Karpas-422 (cell line): ENCODE results near the gene FAM184A. TPM values are rescaled to one million over a fixed set of nuclear protein-coding genes. Genes with fewer than 3 reads are reported as not detected.

Experiments
- DNase-seq: peaks from one replicate; pipeline ENCODE4 v3.0.0-alpha.2; 2015
- H2AFZ ChIP-seq: fragments of 200-600 bp; sonication (generic); 2 replicates; pipeline ENCODE4 v1.6.1; 2014; ENCODE audit warnings: antibody characterized with exemption, low read length, mixed read lengths
- H3K27ac ChIP-seq: fragments of 200-600 bp; sonication (generic); 2 replicates; pipeline ENCODE4 v1.5.1; 2014; ENCODE audit warnings: mild to moderate bottlenecking, low read length, moderate library complexity
- H3K27me3 ChIP-seq: fragments of 200-600 bp; sonication (generic); 2 replicates; pipeline ENCODE4 v1.6.1; 2014; ENCODE audit warnings: low read length, mixed read lengths
- H3K36me3 ChIP-seq: fragments of 200-600 bp; sonication (generic); 2 replicates; pipeline ENCODE4 v1.6.1; 2014; ENCODE audit warnings: low read length, mixed read lengths; ENCODE audit not compliant: insufficient read depth
- H3K4me1 ChIP-seq: fragments of 200-600 bp; sonication (generic); 2 replicates; pipeline ENCODE4 v1.6.1; 2014; ENCODE audit warnings: mild to moderate bottlenecking, low read length, mixed read lengths
- H3K4me2 ChIP-seq: fragments of 200-600 bp; sonication (generic); 2 replicates; pipeline ENCODE4 v1.6.1; 2014; ENCODE audit warnings: low read length, low read depth, mild to moderate bottlenecking; ENCODE audit not compliant: poor library complexity, severe bottlenecking
- H3K4me3 ChIP-seq: fragments of 200-600 bp; sonication (generic); 2 replicates; pipeline ENCODE4 v1.5.1; 2014; ENCODE audit warnings: mild to moderate bottlenecking, antibody characterized with exemption, low read length, mixed read lengths
- H3K79me2 ChIP-seq: fragments of 200-600 bp; sonication (generic); 2 replicates; pipeline ENCODE4 v1.6.1; 2014; ENCODE audit warnings: mild to moderate bottlenecking, low read length, mixed read lengths
- H3K9ac ChIP-seq: fragments of 200-600 bp; sonication (generic); 2 replicates; pipeline ENCODE4 v1.6.0; 2014; ENCODE audit warnings: low read length
- H3K9me2 ChIP-seq: fragments of 200-600 bp; sonication (generic), shearing (Covaris generic); replicated peaks from 2 replicates; pipeline ENCODE4 v1.6.0; 2014; ENCODE audit warnings: mild to moderate bottlenecking, low read length, moderate library complexity; ENCODE audit not compliant: insufficient read depth
- H3K9me3 ChIP-seq: fragments of 300-700, 200-600 bp; sonication (generic); 2 replicates; pipeline ENCODE4 v1.6.1; 2014; ENCODE audit warnings: low read length, mixed read lengths
- H4K20me1 ChIP-seq: fragments of 200-600 bp; sonication (generic); 2 replicates; pipeline ENCODE4 v1.6.1; 2014; ENCODE audit warnings: mild to moderate bottlenecking, antibody characterized with exemption, low read length, low read depth; ENCODE audit not compliant: insufficient read depth
- total RNA-seq: library from RNA; depleted of rRNA; stranded (reverse); fragments of >200 nt; shearing (Covaris generic); gene quantifications from 2 replicates; pipeline ENCODE4 v1.2.3, GENCODE V29; 2014; ENCODE audit warnings: low replicate concordance

The FAM184A gene
- total RNA-seq, 1 experiment from 2014 or later: 8.4 TPM

DNA sequence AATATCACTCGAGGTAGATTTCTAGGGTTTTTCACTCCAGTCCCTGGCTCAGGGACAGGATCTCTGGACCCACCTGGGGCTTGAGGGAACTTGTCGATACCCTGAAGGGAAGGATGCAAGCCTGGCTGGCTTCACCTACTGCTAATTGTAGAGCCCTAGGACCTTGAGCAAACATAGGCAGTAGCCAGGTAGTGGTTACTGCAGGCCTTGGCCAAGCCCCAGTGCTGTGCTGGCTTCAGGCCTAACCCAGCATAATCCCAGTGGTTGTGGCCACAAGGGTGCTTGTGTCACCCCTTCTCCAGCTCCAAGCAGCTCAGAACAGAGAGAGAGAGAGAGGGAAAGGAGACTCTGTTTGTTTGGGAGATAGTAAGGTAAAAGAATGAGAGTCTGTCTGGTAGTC lies 137.7 kb downstream of the FAM184A start:
- Histone ChIP-seq H2AFZ (no peak overlapping the region), H3K9me2 (no peaks in the 10 kb centered on the region), H3K36me3 (no peaks in the 10 kb centered on the region), H3K4me2 (no peak overlapping the region), H3K9me3 (no peaks in the 10 kb centered on the region; the same call in 1 of the 2 replicates), H3K27ac (no peak overlapping the region), H3K27me3 (no peaks in the 10 kb centered on the region), H3K9ac (no peak overlapping the region), H3K4me3 (no peak overlapping the region), H3K4me1 (peaks cover 2% of the 10 kb centered on the region; the same call in 1 of the 2 replicates), H4K20me1 (no peaks in the 10 kb centered on the region), H3K79me2 (no peaks in the 10 kb centered on the region)
- DNase-seq: no peak

DNA sequence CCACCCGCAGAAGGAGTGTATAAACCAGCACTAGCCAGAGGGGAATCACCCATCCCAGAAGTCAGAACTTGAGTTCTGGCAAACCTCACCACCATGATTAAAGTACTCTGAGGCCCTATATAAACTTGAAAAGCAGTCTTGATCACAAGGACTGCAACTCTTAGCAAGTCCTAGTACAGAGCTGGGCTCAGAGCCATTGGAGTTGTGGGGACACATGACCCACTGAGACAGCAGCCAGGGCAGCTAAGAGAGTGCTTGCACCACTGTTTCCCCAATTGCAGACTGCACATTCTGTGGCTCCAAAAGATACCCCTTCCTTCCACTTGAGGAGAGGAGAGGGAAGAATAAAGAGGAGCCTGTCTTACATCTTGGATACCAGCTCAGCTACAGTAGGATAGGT lies 138.8 kb downstream of the FAM184A start:
- no peaks in the 10 kb centered on the region for H3K79me2 ChIP-seq
- H3K36me3 ChIP-seq: no peaks in the 10 kb centered on the region
- no peaks in the 10 kb centered on the region; the same call in 1 of the 2 replicates for H3K9me3 ChIP-seq
- peaks cover 8% of the 10 kb centered on the region for H3K4me1 ChIP-seq
- no peak for DNase-seq
- H3K9ac ChIP-seq: no peak overlapping the region
- H4K20me1 ChIP-seq: no peaks in the 10 kb centered on the region
- no peak overlapping the region for H3K27ac ChIP-seq
- no peak overlapping the region for H2AFZ ChIP-seq
- no peak overlapping the region for H3K4me2 ChIP-seq
- H3K27me3 ChIP-seq: no peaks in the 10 kb centered on the region
- H3K4me3 ChIP-seq: no peak overlapping the region
- no peaks in the 10 kb centered on the region for H3K9me2 ChIP-seq

DNA sequence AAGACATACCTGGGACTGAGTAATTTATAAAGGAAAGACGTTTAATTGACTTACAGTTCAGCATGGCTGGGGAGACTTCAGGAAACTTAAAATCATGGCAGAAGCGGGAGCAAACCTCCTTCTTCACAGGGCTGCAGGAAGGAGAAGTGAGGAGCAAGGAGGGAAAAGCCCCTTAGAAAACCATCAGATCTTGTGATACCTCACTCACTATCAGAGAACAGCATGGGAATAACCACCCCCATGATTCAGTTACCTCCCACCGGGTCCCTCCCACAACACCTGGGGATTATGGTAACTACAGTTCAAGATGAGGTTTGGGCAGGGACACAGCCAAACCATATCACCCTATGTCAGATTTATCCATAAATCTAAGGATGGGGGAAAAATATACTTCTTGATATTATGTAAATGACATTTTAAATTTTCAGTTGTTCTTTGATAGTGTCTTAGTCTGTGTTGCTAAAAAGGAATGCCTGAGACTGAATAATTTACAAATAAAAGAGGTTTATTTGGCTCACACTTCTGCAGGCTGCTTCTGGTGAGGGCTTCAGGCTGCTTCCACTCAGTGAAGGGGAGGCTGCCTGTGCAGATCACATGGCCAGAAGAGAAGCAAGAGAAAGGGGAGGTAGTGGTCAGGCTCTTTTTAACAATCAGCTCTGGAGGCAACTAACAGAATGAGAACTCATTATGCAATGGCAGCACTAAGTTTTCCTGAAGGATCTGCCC lies 142.3 kb downstream of the FAM184A start:
- peak overlapping the region; percentile 98; the same call in 1 of the 2 replicates for H3K4me3 ChIP-seq

DNA sequence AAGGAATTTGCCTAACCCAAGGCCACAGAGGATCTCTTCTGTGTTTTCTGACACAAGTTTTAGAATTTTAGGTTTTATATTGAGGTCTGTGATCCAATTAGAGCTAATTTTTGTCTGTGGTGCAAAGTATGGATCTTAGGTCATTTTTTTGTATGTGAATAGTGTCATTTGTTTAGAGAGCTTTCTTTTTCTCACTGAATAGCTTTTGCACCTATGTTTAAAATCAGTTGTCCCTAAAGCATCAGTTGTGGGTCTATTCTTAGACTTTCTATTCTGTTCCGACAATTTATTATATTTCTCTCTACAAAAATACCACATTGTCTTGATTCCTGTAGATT lies 143.2 kb downstream of the FAM184A start:
- H3K9ac ChIP-seq: peak overlapping the region; percentile 97
- H3K9me2 ChIP-seq: no peaks in the 10 kb centered on the region
- H3K27ac ChIP-seq: no peak overlapping the region
- no peaks in the 10 kb centered on the region for H3K27me3 ChIP-seq
- peak overlapping the region; percentile 100 for H3K4me2 ChIP-seq
- no peaks in the 10 kb centered on the region for H3K9me3 ChIP-seq
- H2AFZ ChIP-seq: 0 out of 2 replicates have a peak overlapping the region, but pooled peaks have one; percentile 66
- peak overlapping the region; percentile 98 for H3K4me3 ChIP-seq
- H3K4me1 ChIP-seq: peaks cover 17% of the 10 kb centered on the region
- no peak for DNase-seq
- peaks cover 10% of the 10 kb centered on the region for H3K36me3 ChIP-seq
- H3K79me2 ChIP-seq: peaks cover 32% of the 10 kb centered on the region
- H4K20me1 ChIP-seq: no peaks in the 10 kb centered on the region

More for the DNA sequence above, 142.3 kb downstream of the FAM184A start:
- Histone ChIP-seq H3K36me3 (peaks cover 5% of the 10 kb centered on the region), H3K4me1 (peaks cover 17% of the 10 kb centered on the region), H3K4me2 (peak overlapping the region; percentile 100), H3K9ac (no peak overlapping the region), H3K27me3 (no peaks in the 10 kb centered on the region), H2AFZ (no peak overlapping the region), H4K20me1 (no peaks in the 10 kb centered on the region), H3K27ac (no peak overlapping the region), H3K9me3 (no peaks in the 10 kb centered on the region), H3K9me2 (no peaks in the 10 kb centered on the region), H3K79me2 (peaks cover 28% of the 10 kb centered on the region)
- DNase-seq: no peak

DNA sequence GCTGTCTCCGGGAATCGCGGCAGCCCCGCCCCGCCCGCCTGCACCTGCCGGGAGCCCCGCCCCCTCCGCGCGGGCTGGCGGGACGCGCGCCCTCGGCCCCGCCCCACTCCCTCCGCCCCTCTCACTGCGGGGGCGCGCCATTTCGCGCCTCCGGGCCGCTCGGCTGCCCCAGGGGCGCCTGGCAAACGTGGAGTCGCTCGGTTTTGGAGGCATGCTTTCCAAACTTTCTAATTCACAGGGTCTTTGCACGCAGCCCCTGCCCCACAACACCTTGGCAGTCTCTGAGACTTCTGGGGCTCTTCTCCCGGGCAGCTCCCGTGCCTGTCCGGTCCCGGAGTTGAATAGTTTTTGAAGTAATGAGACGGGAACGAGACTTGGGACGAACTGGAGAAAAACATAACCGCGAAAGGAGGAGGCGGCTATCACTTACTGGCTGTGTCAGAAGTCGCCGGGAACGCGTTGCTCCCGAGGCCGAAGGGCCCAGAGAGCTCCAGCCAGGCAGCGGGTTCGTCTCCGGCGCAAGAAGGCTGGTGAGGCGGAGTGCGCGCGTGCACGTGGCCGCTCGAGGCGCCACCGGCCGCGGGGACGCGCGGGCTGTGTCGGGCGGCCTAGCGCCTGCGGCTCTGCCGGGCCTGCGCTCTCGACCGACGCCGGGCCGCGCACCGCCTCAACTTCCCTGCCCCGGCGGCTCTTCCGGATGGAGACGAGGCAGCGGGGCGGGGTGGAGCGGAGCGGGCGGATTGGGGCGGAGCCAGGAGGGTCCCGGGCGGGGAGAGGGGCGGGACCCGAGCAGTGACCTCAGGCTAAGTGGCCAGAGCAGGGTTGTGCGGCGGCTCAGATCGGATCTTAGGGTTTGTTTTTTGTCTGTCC lies 143.8 kb downstream of the FAM184A start, which contains the start of gene MCM9:
MCM9 (minus strand) TSS at position 699 of the 870 bp plus-strand sequence. CDS start 3,436 bp downstream, outside the sequence.
- Histone ChIP-seq H2AFZ (peak within 1 kb of the TSS; percentile 100), H3K79me2 (peaks cover 32% of the 10 kb centered on the region), H3K9ac (peak within 1 kb of the TSS; percentile 97), H4K20me1 (no peaks in the 10 kb centered on the region), H3K27ac (peak within 1 kb of the TSS; percentile 77), H3K4me3 (peak within 1 kb of the TSS; percentile 98), H3K36me3 (peaks cover 11% of the 10 kb centered on the region), H3K4me2 (peak within 1 kb of the TSS; percentile 100), H3K27me3 (no peaks in the 10 kb centered on the region), H3K9me3 (no peaks in the 10 kb centered on the region), H3K4me1 (peaks cover 17% of the 10 kb centered on the region), H3K9me2 (no peaks in the 10 kb centered on the region)
- DNase-seq: peak; percentile 97

DNA sequence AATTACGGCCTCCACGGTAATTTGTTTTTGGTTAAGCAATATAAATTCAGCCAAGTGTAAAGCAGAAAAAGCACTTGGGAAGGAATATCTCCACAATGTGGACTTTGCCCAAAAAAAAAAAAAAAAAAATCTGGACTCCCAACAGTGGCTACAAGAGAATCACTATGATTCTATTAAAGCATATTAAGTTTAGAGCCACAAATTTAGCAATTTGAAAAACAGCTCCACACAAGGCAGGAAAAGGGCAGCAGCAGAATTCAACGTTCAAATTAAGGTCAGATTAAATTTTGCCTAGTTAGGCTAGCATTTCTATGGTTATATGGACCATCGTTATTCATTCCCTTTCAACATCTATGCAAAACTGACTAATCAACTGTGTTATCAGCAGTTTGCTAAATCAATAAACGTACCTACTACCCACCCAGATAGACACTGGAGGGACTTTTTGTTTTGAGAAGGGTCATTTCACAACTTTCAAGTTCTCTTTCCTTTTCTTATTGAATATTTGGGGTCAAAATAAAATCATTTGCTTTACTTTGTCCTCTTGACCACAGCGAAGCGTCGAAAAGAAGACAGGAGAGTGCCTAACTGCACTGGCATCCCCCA lies 144.5 kb downstream of the FAM184A start:
- no peak for DNase-seq
- Histone ChIP-seq H3K36me3 (peaks cover 17% of the 10 kb centered on the region), H3K9ac (peak overlapping the region; percentile 97), H3K79me2 (peaks cover 32% of the 10 kb centered on the region), H3K27me3 (no peaks in the 10 kb centered on the region), H3K4me1 (peaks cover 17% of the 10 kb centered on the region), H3K27ac (no peak overlapping the region), H4K20me1 (no peaks in the 10 kb centered on the region), H3K4me2 (peak overlapping the region; percentile 100), H3K9me2 (no peaks in the 10 kb centered on the region), H3K4me3 (peak overlapping the region; percentile 98), H2AFZ (no peak overlapping the region), H3K9me3 (no peaks in the 10 kb centered on the region)

DNA sequence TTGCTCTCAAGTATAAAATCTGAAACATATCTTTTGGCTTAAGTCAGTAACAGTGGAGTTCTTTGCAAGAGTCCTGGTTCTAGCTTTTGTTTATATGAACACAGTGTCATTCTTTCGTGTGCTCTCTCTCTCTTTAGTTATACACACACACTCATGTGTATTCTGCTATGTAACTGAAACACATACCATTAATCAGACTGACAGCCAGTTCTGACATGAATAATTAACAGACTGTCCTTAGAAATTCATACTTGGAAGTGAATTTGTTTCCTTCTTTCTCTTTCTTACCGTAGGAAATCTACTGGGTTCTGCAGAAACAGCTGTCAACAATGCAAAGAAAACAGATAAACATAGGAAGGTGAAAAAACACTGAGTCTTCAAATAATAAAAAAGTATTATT lies 146.0 kb downstream of the FAM184A start:
- H3K9me3 ChIP-seq: no peaks in the 10 kb centered on the region
- no peak overlapping the region for H3K27ac ChIP-seq
- peaks cover 17% of the 10 kb centered on the region for H3K4me1 ChIP-seq
- H3K4me3 ChIP-seq: no peak overlapping the region
- no peak overlapping the region for H3K4me2 ChIP-seq
- no peaks in the 10 kb centered on the region for H3K9me2 ChIP-seq
- H2AFZ ChIP-seq: no peak overlapping the region
- H3K27me3 ChIP-seq: no peaks in the 10 kb centered on the region
- no peak overlapping the region for H3K9ac ChIP-seq
- DNase-seq: no peak
- H4K20me1 ChIP-seq: no peaks in the 10 kb centered on the region
- H3K36me3 ChIP-seq: peaks cover 17% of the 10 kb centered on the region
- peaks cover 38% of the 10 kb centered on the region for H3K79me2 ChIP-seq

DNA sequence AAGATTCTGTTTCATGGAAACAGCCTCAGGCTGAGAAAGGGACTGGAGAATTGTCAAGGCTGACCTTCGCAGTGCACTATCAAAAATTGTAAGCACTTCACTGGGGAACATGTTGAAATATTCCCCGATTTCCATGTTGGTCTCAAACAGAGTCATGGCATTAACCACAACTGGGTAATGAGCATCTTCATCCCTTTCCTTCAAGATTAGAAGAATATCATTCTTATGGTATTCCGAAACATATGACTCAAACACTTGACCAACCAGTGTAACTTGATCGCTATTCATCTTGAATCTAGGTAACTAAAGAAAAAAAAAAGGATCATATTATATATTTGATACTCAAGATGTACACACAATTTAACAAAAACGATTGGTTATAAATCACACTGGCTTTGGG lies 147.0 kb downstream of the FAM184A start:
- H3K4me2 ChIP-seq: no peak overlapping the region
- no peaks in the 10 kb centered on the region for H4K20me1 ChIP-seq
- H2AFZ ChIP-seq: no peak overlapping the region
- no peak for DNase-seq
- H3K9me2 ChIP-seq: no peaks in the 10 kb centered on the region
- no peak overlapping the region for H3K4me3 ChIP-seq
- peaks cover 17% of the 10 kb centered on the region for H3K4me1 ChIP-seq
- H3K27ac ChIP-seq: no peak overlapping the region
- H3K9ac ChIP-seq: no peak overlapping the region
- peaks cover 40% of the 10 kb centered on the region for H3K79me2 ChIP-seq
- H3K36me3 ChIP-seq: peaks cover 21% of the 10 kb centered on the region
- no peaks in the 10 kb centered on the region for H3K27me3 ChIP-seq
- H3K9me3 ChIP-seq: no peaks in the 10 kb centered on the region
